SK-N-SH treated with all-trans-retinoic acid at 6 μM for 48 hours (cell line): Measurements from ENCODE around the gene RTL1.
A peak's percentile ranks its signal among the peaks of the same experiment; 100 is the strongest.

Experiments
- ATAC-seq: fragments of 200-7000 bp; cut with Tn5 transposase; 3 replicates; pipeline ENCODE4 v1.9.1; 2020; ENCODE audit warnings: mild to moderate bottlenecking, moderate library complexity
- ARNTL ChIP-seq: fragments of 450-650 bp; formaldehyde crosslinking; IDR thresholded peaks from 2 replicates; pipeline ENCODE4 v1.5.0; 2020; ENCODE audit warnings: low read depth, mild to moderate bottlenecking, moderate library complexity, borderline replicate concordance
- BACH2 ChIP-seq: fragments of 250-450 bp; sonication (Bioruptor Pico); IDR thresholded peaks from 2 replicates; pipeline ENCODE4 v1.9.0; 2021; ENCODE audit warnings: mild to moderate bottlenecking, borderline replicate concordance
- CSDC2 ChIP-seq: fragments of 250-450 bp; sonication (Bioruptor Pico); IDR thresholded peaks from 2 replicates; pipeline ENCODE4 v1.5.0; 2020; ENCODE audit warnings: mild to moderate bottlenecking, moderate library complexity
- ESRRG ChIP-seq: fragments of 250-450 bp; sonication (Bioruptor Pico); IDR thresholded peaks from 2 replicates; pipeline ENCODE4 v1.6.1; 2021; ENCODE audit warnings: mild to moderate bottlenecking
- GLIS3 ChIP-seq: fragments of 250-450 bp; sonication (Bioruptor Pico); IDR thresholded peaks from 2 replicates; pipeline ENCODE4 v1.5.0; 2020; ENCODE audit warnings: mild to moderate bottlenecking, moderate library complexity
- ISL1 ChIP-seq: fragments of 250-450 bp; sonication (Bioruptor Pico); IDR thresholded peaks from 2 replicates; pipeline ENCODE4 v2.1.2; 2022; ENCODE audit warnings: mild to moderate bottlenecking, moderate library complexity
- OSR1 ChIP-seq: fragments of 250-450 bp; sonication (Bioruptor Pico); IDR thresholded peaks from 2 replicates; pipeline ENCODE4 v1.8.0; 2022; ENCODE audit warnings: moderate library complexity, mild to moderate bottlenecking, inconsistent platforms
- PATZ1 ChIP-seq: fragments of 250-450 bp; sonication (Bioruptor Pico); IDR thresholded peaks from 2 replicates; pipeline ENCODE4 v1.8.0; 2020; ENCODE audit warnings: mild to moderate bottlenecking, moderate library complexity, borderline replicate concordance
- POU6F1 ChIP-seq: fragments of 250-450 bp; sonication (Bioruptor Pico); IDR thresholded peaks from 2 replicates; pipeline ENCODE4 v1.8.0; 2021; ENCODE audit warnings: low read depth, mild to moderate bottlenecking, moderate library complexity, borderline replicate concordance
- PPARA ChIP-seq: fragments of 250-450 bp; sonication (Bioruptor Pico); IDR thresholded peaks from 2 replicates; pipeline ENCODE4 v1.5.0; 2020; ENCODE audit warnings: mild to moderate bottlenecking, borderline replicate concordance
- RARB ChIP-seq: fragments of 250-450 bp; sonication (Bioruptor Pico); IDR thresholded peaks from 2 replicates; pipeline ENCODE4 v1.8.0; 2021; ENCODE audit warnings: mild to moderate bottlenecking, moderate library complexity
- SNAI2 ChIP-seq: fragments of 250-450 bp; sonication (Bioruptor Pico); IDR thresholded peaks from 2 replicates; pipeline ENCODE4 v1.5.0; 2020; ENCODE audit warnings: mild to moderate bottlenecking, moderate library complexity
- TCF4 ChIP-seq: fragments of 250-450 bp; sonication (Bioruptor Pico); IDR thresholded peaks from 2 replicates; pipeline ENCODE4 v1.8.0; 2021; ENCODE audit warnings: mild to moderate bottlenecking, moderate library complexity, borderline replicate concordance
- TOX ChIP-seq: fragments of 250-450 bp; sonication (Bioruptor Pico); IDR thresholded peaks from 2 replicates; pipeline ENCODE4 v1.8.0; 2021; ENCODE audit warnings: mild to moderate bottlenecking, moderate library complexity, borderline replicate concordance
- ZC3H10 ChIP-seq: fragments of 250-450 bp; sonication (Bioruptor Pico); IDR thresholded peaks from 2 replicates; pipeline ENCODE4 v1.5.1; 2021; ENCODE audit warnings: mild to moderate bottlenecking, moderate library complexity
- ZFP30 ChIP-seq: fragments of 450-650 bp; formaldehyde crosslinking; IDR thresholded peaks from 2 replicates; pipeline ENCODE4 v1.5.0; 2022; ENCODE audit warnings: mild to moderate bottlenecking, moderate library complexity
- ZNF565 ChIP-seq: fragments of 450-650 bp; formaldehyde crosslinking; conservative IDR thresholded peaks from 2 replicates; pipeline ENCODE4 v1.5.0; 2020; ENCODE audit warnings: low read depth, mild to moderate bottlenecking, moderate library complexity
- ZNF70 ChIP-seq: fragments of 450-650 bp; formaldehyde crosslinking; IDR thresholded peaks from 2 replicates; pipeline ENCODE4 v1.5.0; 2020; ENCODE audit warnings: mild to moderate bottlenecking, moderate library complexity
- ZNF8 ChIP-seq: fragments of 450-650 bp; formaldehyde crosslinking; IDR thresholded peaks from 2 replicates; pipeline ENCODE4 v1.5.0; 2020; ENCODE audit warnings: mild to moderate bottlenecking, moderate library complexity
- TF ChIP-seq, protein P1 (sequence below): fragments of 250-450 bp; sonication (Bioruptor Pico); IDR thresholded peaks from 2 replicates; pipeline ENCODE4 v1.5.1; 2020; ENCODE audit warnings: low read depth, mild to moderate bottlenecking, moderate library complexity
- TF ChIP-seq, protein P2 (sequence below): fragments of 250-450 bp; sonication (Bioruptor Pico); IDR thresholded peaks from 2 replicates; pipeline ENCODE4 v1.5.0; 2020; ENCODE audit warnings: mild to moderate bottlenecking, moderate library complexity

The RTL1 gene

GRCh38 chr14:100900837-100901390, 2.6 kb downstream of the RTL1 start:
- TF ChIP-seq, protein P1, sequence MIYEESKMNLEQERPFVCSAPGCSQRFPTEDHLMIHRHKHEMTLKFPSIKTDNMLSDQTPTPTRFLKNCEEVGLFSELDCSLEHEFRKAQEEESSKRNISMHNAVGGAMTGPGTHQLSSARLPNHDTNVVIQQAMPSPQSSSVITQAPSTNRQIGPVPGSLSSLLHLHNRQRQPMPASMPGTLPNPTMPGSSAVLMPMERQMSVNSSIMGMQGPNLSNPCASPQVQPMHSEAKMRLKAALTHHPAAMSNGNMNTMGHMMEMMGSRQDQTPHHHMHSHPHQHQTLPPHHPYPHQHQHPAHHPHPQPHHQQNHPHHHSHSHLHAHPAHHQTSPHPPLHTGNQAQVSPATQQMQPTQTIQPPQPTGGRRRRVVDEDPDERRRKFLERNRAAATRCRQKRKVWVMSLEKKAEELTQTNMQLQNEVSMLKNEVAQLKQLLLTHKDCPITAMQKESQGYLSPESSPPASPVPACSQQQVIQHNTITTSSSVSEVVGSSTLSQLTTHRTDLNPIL (CRISPR knock-in tag), result no peak
- TF ChIP-seq SNAI2 (CRISPR knock-in tag), result no peak
- TF ChIP-seq OSR1, result no peak
- TF ChIP-seq TOX, result no peak
- TF ChIP-seq ZC3H10 (CRISPR knock-in tag), result no peak
- no peak for TF ChIP-seq TCF4 (CRISPR knock-in tag)
- TF ChIP-seq CSDC2 (CRISPR knock-in tag), result no peak
- TF ChIP-seq ZNF8 (CRISPR knock-in tag), result no peak
- TF ChIP-seq PATZ1 (CRISPR knock-in tag), result no peak
- no peak for TF ChIP-seq ZNF565 (CRISPR knock-in tag)
- no peak for TF ChIP-seq ZNF70
- TF ChIP-seq ARNTL (CRISPR knock-in tag), result no peak
- no peak for TF ChIP-seq GLIS3
- no peak for TF ChIP-seq PPARA (CRISPR knock-in tag)
- TF ChIP-seq BACH2, result no peak
- TF ChIP-seq RARB (CRISPR knock-in tag), result no peak
- no peak for TF ChIP-seq ZFP30
- TF ChIP-seq POU6F1 (CRISPR knock-in tag), result no peak
- TF ChIP-seq ESRRG, result no peak
- peak; percentile 61 for ATAC-seq

DNA sequence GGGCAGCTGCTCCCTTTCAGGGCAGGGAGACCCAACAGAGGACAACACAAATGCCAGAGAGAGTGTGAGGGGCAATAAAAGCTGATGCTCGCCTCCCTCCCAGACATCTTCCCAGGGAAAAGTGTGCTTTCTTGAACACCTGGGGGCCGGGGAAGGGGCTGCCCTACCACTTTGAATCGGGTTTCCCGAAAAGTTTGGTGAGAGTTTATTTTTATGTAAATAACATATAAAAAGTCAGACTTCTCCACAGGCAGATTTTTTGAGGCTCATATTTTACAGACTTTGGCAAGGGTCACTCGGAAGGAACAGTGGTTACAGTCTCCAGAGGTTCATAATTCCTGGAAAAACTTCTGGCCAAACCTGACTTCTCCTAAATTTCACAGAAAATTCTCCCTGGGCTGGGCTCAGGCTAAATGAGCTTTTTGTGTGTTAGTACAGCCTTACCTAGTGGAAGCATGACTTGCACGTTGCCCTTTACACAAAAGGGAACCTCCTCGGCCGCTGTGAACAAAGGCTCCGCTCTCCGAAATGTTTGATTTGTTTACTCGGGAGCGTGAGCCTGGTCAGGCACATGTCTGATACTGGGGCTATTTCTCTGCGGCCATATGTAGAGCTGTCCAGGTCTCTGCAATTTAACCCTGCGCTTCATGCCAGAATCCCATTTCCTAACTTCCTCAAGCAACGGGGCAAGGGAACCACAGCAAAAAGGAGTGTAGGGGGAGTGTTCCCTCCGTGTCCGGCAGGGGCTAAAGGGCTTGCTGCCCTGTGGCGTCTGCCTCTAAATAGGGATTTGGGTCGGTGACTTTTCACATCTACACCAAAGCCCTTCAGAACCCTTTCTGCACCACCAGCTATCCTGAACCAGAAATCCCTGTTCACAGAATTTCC, 3.4 kb downstream of the RTL1 start:
- no peak for ATAC-seq
- no peak for TF ChIP-seq GLIS3
- TF ChIP-seq ZNF8 (CRISPR knock-in tag), result no peak
- no peak for TF ChIP-seq ZNF70
- no peak for TF ChIP-seq PPARA (CRISPR knock-in tag)
- TF ChIP-seq, protein P1 (CRISPR knock-in tag), result no peak
- TF ChIP-seq ZFP30, result no peak
- no peak for TF ChIP-seq ARNTL (CRISPR knock-in tag)
- TF ChIP-seq CSDC2 (CRISPR knock-in tag), result no peak
- TF ChIP-seq ESRRG, result no peak
- TF ChIP-seq SNAI2 (CRISPR knock-in tag), result no peak
- TF ChIP-seq TCF4 (CRISPR knock-in tag), result no peak
- TF ChIP-seq, protein P2, sequence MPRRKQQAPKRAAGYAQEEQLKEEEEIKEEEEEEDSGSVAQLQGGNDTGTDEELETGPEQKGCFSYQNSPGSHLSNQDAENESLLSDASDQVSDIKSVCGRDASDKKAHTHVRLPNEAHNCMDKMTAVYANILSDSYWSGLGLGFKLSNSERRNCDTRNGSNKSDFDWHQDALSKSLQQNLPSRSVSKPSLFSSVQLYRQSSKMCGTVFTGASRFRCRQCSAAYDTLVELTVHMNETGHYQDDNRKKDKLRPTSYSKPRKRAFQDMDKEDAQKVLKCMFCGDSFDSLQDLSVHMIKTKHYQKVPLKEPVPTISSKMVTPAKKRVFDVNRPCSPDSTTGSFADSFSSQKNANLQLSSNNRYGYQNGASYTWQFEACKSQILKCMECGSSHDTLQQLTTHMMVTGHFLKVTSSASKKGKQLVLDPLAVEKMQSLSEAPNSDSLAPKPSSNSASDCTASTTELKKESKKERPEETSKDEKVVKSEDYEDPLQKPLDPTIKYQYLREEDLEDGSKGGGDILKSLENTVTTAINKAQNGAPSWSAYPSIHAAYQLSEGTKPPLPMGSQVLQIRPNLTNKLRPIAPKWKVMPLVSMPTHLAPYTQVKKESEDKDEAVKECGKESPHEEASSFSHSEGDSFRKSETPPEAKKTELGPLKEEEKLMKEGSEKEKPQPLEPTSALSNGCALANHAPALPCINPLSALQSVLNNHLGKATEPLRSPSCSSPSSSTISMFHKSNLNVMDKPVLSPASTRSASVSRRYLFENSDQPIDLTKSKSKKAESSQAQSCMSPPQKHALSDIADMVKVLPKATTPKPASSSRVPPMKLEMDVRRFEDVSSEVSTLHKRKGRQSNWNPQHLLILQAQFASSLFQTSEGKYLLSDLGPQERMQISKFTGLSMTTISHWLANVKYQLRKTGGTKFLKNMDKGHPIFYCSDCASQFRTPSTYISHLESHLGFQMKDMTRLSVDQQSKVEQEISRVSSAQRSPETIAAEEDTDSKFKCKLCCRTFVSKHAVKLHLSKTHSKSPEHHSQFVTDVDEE (CRISPR knock-in tag), result no peak
- TF ChIP-seq OSR1, result no peak
- TF ChIP-seq PATZ1 (CRISPR knock-in tag), result no peak
- no peak for TF ChIP-seq POU6F1 (CRISPR knock-in tag)
- no peak for TF ChIP-seq ISL1 (CRISPR knock-in tag)
- TF ChIP-seq, all 23 proteins: peak for 0
